HG03060 (cell line): Measurements from ENCODE around the gene ACD.

Source experiments
- ATAC-seq: cut with Tn5 transposase; IDR thresholded peaks from one replicate; pipeline ENCODE4 v1.9.1; 2021; ENCODE audit warnings: low read depth, moderate number of reproducible peaks; ENCODE audit not compliant: unreplicated experiment

The ACD gene

GRCh38 chr16:67649494-67649931 lies 10.5 kb downstream of the ACD start:
- ATAC-seq, result no peak

- ATAC-seq, result no peak
These were observed 11.2 kb downstream of the ACD start for GRCh38 chr16:67648764-67649407.

DNA sequence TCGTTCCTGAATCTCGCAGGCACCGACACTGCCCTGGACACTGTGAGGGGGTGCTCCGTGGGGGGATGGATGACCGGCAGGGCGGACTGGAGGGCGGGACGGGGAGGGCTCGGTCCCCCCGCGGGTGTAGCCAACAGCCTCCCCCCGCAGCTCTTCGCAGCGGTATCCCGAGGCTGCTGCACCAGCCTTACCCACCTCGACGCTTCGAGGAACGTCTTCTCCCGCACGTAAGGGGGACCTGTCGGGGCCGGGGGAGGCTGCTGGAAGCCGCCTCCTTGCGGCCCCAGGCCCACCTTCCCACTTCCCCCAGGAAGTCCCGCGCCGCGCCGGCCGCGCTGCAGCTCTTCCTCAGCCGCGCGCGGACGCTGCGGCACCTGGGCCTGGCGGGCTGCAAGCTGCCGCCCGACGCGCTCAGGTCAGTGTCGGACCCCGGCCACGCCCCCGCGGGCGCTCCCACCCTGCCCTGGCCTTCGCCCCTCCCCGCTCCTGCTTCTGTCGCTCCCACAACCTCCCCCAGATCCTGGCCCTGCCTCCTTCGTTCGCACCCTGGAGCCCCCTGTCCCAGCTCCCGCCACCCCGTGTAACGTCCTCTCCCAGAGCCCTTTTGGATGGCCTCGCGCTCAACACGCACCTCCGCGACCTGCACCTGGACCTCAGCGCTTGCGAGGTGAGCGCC lies 11.8 kb downstream of the ACD start:
- no peak for ATAC-seq

DNA sequence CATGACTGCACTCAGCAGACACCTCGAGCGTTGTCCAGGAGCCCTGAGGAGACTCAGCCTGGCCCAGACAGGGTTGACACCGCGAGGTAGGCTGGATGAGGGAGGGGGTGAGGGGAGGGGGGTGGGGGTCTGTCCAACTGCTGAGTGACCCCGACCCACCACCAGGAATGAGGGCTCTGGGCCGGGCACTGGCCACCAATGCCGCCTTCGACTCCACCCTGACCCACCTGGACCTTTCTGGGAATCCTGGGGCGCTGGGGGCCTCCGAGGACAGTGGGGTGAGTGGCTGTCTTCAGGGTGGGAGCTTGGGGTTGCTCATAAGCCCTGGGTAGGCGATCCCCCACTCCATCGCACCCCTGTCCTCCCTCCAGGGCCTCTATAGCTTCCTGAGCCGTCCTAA lies 12.4 kb downstream of the ACD start:
- no peak for ATAC-seq

GRCh38 chr16:67647111-67647651 lies 12.9 kb downstream of the ACD start:
- no peak for ATAC-seq

DNA sequence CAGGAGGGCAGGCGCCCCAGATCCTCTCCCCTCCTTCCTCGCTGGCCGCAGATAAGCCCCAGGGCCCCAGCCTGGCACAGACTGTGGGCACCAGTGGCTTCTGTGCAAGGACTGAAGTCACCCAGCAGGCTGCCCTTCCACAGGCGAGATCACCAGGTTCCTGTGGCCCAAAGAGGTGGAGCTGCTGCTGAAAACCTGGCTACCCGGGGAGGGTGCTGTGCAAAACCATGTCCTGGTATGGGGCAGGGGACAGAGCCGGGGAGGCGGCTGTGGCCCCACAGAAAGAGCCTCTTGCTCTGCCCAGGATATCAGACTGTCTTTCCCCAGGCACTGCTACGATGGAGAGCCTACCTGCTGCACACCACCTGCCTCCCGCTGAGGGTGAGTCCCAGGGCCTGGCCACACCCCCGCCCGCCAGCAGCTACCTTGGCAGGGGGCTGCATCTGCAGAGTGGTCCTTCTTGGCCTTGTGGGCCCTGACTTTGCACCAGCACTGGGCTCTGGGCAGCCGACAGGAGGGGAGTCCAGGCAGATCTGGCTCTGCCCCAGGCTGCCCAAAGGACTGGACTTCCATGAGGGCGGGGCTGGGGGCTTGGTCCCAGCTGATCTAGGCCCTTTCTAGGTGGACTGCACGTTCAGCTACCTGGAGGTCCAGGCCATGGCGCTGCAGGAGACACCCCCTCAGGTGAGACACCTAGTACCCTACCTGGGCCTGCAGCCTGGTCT lies 14.5 kb downstream of the ACD start:
- ATAC-seq, result no peak

GRCh38 chr16:67644038-67644437 lies 16.0 kb downstream of the ACD start:
- ATAC-seq, result no peak

DNA sequence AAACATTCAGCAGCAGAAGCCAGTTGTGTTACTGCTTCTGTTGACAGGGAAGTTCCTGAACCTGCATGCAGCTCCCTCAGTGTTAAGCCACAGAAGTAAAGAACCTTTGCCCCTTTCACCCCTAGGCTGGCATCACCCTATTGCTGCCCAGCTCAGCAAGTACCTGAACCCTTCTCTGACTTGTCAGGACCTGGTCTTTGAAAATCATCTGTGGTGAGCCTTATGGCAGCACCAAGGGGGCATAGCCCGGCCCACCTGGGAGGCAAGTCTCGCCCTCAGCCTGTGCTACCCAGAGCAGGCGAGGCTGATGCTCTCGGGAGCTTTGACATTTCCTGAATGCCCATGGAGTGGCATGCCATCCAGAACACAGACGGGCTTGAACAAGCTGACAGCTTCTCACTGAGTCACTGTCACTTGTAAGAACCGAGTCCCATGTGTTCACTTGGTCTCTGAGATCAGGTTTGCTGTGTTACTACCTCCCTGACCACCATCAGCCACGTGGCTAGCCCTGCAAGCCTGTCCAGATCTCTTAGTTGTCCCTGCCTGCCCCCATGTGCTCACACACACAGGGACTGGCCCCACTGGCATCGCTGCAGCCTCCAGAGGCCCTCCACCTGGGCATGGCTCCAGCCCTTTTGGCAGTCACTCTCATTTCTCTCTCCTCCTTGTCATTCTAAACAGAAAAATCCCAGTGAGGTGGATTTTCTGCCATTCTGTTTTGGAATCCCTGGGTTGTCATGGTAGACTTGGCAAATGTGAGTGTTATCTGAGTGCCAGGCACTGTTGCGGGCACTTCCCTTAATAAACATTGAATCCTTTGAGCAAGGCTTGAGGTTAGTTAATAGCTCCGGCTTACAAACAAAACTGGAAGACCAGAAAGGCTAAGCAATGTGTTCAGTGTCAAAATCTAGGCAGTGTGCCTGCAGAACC lies 18.0 kb downstream of the ACD start:
- no peak for ATAC-seq

GRCh38 chr16:67637625-67638024 lies 22.4 kb downstream of the ACD start:
- no peak for ATAC-seq

GRCh38 chr16:67636713-67637112 lies 23.3 kb downstream of the ACD start:
- ATAC-seq, result no peak

DNA sequence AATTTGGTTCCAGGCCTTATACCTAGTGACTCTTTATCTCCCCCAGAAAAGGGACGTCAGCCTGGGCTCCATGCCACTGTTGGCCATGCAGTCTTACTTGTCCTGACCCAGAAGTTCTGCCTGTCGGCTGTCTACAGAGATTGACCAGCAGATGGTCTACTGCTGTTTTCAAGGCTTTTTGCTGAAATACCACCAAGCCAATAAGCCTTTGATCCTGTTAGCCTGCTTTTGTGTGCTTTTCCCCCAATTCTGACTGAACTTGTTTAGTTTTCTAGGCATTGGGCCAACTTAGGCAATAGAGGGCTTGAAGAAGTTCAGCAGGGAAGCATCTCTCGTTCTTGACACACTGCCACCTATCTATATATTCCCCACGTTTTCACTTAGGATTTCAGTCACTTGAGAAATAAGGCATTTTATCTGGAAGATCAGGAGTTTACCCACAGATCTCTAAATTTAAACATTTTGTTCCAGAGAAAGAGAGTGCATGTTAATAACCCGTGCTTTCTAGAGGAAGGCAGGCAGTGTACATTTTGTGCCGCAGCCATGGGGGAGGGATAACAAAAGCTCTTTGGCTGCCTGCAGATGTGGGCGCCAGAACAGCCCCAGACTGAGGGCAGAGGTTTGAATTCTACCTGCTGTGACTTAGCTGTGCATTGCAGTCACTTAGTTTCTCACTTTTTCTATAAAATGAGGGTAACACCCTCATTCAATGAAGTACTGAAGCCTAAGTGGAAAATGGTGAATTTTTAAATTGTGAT lies 27.5 kb downstream of the ACD start:
- ATAC-seq, result no peak

DNA sequence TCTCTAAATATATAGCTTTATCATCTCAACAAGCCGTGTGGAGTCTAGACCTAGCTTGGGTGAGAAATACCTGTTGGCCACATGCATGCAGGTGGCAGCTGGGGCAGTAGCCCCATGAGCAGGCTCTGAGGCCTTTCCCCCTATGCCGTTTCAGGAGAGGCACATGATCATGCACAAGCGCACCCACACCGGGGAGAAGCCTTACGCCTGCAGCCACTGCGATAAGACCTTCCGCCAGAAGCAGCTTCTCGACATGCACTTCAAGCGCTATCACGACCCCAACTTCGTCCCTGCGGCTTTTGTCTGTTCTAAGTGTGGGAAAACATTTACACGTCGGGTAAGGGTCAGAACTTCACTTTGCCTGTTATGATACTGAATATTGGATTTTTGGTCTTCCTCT lies 31.8 kb downstream of the ACD start:
- ATAC-seq, result no peak

- no peak for ATAC-seq
These were observed 46.3 kb downstream of the ACD start for GRCh38 chr16:67613808-67614207.

GRCh38 chr16:67608364-67608763 lies 51.7 kb downstream of the ACD start:
- no peak for ATAC-seq
